ENCODE results near the gene VASH2. TPM values are rescaled to one million over a fixed set of nuclear protein-coding genes. Genes with fewer than 3 reads are reported as not detected.
"Not testable (repeated sequence)": the region's sequence is repeated elsewhere in the genome, so short reads cannot be mapped to it uniquely, and the experiment has no call there.

VASH2 gene
- polyA plus RNA-seq, 3 donors: 21.5 to 24.7 (median 22.7) TPM

DNA sequence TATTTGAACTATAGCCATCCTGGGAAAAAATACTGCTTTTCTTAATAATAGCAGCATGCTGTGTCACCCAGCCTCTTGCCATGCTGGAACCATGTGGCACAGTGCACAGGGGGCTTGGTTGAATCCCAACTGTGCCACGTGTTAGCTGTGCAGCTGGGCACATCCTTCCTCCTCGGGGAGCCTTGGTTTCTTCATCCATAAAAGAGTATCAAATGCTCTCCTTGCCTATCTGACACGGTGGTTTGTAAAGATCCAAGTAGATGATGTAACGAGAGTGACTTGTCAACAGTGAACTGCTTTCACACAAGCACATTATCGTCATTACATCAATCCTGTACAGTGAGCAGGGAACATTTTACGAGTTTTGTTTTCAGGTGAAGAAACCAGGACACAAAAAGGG is 24.4 kb downstream of the VASH2 start:
- DNase-seq (ENCODE audit: extremely low read depth in 1 of 11, low read depth in 9 of 11, low spot score in 4 of 11): no peak

DNA sequence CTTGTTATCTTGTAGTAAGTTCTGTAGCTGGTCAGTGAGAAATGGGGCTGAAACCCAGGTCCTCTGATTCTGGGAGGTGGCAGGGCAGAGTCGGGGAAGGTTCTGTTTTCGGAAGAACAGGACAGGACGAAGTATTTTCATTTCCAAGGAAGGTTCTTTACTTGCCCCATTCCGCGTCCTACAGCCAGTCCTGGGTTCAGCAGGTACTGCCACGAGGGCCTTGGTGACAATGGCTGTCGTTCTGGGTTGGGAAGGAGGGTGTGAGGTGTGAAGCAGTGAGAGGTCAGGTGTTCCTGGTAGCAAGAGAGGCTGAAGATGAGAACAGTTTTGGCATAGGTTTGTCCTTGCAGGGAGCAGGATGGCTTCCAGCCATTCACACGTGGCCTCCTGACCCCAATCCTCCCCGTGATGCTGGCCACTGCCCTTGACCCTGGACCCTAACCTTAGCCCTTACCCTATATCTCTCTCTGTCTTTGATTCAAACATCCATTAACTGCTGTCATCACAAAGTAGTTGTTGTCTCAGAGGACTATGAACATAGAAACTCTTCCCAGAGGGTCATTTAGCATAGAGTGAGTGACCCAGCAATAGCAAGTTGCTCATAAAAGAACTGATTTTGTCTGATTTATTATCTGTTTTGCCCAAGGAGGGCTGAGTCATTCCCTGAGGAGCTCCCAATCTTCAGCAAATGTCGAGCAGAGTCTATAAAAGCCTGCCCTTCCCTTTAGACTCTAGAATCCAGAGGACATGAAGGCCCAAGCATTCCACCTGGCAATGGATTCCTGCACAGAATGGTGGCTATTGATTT is 25.0 kb downstream of the VASH2 start:
- DNase-seq (ENCODE audit: extremely low read depth in 1 of 11, low read depth in 9 of 11, low spot score in 4 of 11): no peak

- DNase-seq (ENCODE audit: extremely low read depth in 1 of 11, low read depth in 9 of 11, low spot score in 4 of 11): no peak
Measured at GRCh38 chr1:212976586-212976985, 26.2 kb downstream of the VASH2 start.

- no peak for DNase-seq (ENCODE audit: extremely low read depth in 1 of 11, low read depth in 9 of 11, low spot score in 4 of 11)
Measured at GRCh38 chr1:212977781-212978645, 27.7 kb downstream of the VASH2 start.

- no peak for DNase-seq (ENCODE audit: extremely low read depth in 1 of 11, low read depth in 9 of 11, low spot score in 4 of 11)
Measured at GRCh38 chr1:212979340-212980122, 29.2 kb downstream of the VASH2 start.

DNA sequence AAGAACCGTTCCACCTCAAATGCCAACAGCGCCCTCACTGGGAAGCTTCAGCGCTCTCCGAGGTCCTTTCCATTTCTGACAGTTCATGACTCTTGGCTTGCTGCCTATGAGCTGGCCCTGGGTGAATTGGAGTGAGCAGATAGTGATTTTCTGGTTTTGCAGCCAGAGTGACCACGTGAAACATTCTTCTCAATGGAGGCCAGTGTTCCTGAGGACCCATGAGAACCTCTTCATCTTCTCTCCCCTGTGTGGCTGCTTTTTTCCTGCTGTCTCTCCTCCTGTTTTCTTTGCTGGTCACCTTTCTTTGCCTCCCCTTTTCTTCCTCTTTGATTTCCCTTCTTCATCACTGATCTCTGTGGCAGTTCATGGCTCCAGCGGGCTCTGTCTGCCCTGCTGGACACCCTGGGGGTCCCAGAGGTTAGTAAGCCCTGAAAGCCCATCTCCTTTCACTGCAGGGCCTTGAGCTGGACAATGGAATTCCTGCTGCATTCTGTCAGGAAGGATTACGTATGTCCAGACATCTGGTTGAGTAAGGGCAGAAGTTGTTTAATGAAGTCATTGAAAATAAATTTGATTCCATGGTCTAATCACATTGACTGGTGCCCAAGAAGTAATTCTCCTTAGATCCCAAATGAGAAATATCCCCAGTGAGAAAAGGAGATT is 29.9 kb downstream of the VASH2 start:
- no peak for DNase-seq (ENCODE audit: extremely low read depth in 1 of 11, low read depth in 9 of 11, low spot score in 4 of 11)

DNA sequence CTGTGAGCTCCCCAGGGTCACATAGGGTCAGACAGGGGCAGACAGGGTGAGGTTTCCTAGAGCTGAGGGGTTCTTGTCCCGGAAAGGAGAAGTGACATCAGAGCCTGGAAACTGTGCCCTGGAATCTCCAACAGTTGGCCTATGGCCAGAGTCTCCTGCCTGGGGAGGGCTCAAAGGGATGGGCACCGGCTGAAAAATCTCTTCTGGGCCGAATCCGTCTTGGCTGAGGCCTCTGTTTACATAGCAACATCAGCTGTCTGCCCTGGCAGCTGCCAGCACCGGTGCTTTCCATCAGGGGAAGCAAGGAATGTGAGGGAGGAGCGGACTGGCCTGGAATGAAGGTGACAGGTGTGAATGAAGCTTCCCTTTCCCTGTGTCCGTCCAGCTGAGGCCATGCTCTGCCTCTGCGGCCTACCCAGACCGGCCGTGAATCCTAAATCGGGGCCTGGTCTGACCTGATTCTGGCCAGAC is 30.7 kb downstream of the VASH2 start:
- DNase-seq (ENCODE audit: extremely low read depth in 1 of 11, low read depth in 9 of 11, low spot score in 4 of 11): peak in 3 of 11 donors; percentile 48 to 55 (median 51)

GRCh38 chr1:212981571-212982328 is 31.4 kb downstream of the VASH2 start:
- no peak for DNase-seq (ENCODE audit: extremely low read depth in 1 of 11, low read depth in 9 of 11, low spot score in 4 of 11)

DNA sequence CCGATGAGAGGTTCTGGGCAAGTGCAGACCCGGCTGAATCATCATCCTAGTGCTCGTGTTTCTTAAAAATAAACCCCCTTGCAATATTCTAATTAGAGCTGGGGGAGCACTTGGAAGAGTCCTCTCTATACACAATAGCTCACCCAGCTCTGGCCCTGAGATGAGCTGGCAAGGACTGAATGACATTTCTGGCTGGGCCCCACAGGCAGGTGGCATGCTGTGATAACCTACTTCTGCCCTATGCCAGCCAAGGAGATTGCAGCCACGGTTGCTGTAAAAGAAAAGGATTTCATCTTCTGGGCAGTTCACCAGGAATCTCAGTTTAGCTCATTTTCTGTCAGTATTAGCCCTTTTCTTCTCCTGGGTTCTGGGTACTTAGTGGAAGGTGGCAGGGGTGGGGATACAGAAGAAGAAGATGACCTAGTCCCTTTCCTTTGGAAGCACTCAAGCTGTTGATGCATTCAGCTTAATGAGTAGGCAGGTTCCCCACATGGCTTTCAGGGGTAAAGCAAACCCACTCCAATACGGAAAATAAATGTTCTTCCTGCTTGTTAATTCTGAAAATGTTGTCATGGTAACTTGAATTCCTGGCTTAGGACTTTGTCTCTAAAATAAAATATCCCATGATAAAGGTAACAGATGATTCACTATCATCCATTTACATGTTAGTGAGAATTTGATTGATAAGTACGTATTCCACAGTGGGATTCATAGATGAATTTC is 32.2 kb downstream of the VASH2 start:
- no peak for DNase-seq (ENCODE audit: extremely low read depth in 1 of 11, low read depth in 9 of 11, low spot score in 4 of 11)

GRCh38 chr1:212983482-212983881 is 33.1 kb downstream of the VASH2 start:
- no peak for DNase-seq (ENCODE audit: extremely low read depth in 1 of 11, low read depth in 9 of 11, low spot score in 4 of 11)

- DNase-seq (ENCODE audit: extremely low read depth in 1 of 11, low read depth in 9 of 11, low spot score in 4 of 11): no peak
Measured at GRCh38 chr1:212984522-212985291, 34.4 kb downstream of the VASH2 start.

GRCh38 chr1:212986551-212986950 is 36.2 kb downstream of the VASH2 start:
- no peak for DNase-seq (ENCODE audit: extremely low read depth in 1 of 11, low read depth in 9 of 11, low spot score in 4 of 11)

DNA sequence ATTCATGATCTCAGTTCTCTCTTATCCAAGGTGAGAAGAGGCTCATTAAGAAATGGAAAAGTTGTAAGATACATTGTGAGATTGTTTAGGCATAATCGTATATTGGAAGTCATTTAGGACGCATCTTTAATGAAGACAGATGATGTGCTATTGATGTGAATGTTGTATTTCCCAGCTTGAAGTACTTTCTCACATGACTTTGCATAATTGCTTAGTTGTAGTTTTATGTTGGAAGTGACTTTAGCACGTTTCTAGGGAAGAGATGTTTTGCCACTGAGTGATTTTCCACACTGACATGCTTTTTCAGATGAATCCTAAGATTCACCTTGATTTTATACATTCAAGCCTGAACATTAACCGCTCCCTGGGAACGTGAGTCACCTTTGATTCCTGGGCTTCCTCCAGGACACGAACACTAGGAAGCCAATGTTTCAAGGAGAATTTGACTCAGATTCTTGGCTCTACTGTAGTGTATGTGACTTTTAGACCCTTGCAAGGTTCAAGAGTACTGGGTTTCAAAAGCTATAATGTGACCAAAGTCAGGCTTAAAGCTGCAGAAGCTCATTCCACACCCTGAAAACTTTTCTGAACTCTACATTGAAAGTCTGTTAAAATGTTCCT is 37.5 kb downstream of the VASH2 start:
- no peak for DNase-seq (ENCODE audit: extremely low read depth in 1 of 11, low read depth in 9 of 11, low spot score in 4 of 11)

- no peak for DNase-seq (ENCODE audit: extremely low read depth in 1 of 11, low read depth in 9 of 11, low spot score in 4 of 11)
Measured at GRCh38 chr1:212990276-212990675, 39.9 kb downstream of the VASH2 start.

DNA sequence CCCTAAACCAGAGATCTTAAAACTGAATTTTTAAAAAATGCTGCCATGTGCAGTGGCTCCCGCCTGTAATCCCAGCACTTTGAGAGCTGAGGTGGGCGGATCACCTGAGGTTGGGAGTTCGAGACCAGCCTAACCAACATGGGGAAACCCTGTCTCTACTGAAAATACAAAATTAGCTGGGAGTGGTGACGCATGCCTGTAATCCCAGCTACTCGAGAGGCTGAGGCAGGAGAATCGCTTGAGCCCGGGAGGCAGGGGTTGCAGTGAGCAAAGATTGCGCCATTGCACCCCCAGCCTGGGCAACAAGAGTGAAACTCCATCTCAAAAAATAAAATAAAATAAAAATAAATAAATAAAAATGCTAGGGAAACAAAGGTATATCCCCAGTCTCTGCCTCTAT is 43.6 kb downstream of the VASH2 start:
- not testable (repeated sequence) for DNase-seq (ENCODE audit: extremely low read depth in 1 of 11, low read depth in 9 of 11, low spot score in 4 of 11)

- DNase-seq (ENCODE audit: extremely low read depth in 1 of 11, low read depth in 9 of 11, low spot score in 4 of 11): no peak
Measured at GRCh38 chr1:212994926-212995325, 44.6 kb downstream of the VASH2 start.

Data from renal cortex interstitium (tissue), 11 donors.